HCT116 (cell line): ENCODE data around the gene CELA2A.

Experiments used
- EZH2 ChIP-seq: fragments of 200-600 bp; sonication (generic); IDR thresholded peaks from 2 replicates; pipeline ENCODE4 v1.6.1; 2017; ENCODE audit warnings: antibody characterized with exemption, mixed run types
- POLR2A ChIP-seq: IDR thresholded peaks from 2 replicates; pipeline ENCODE4 v1.7.0; 2011; ENCODE audit warnings: borderline replicate concordance; ENCODE audit not compliant: insufficient read depth, insufficient read length; ENCODE audit errors: extremely low read depth
- POLR2AphosphoS5 ChIP-seq: IDR thresholded peaks from 2 replicates; pipeline ENCODE4 v1.6.1; 2011; ENCODE audit warnings: mild to moderate bottlenecking, low read depth, low read length, moderate library complexity
- SRF ChIP-seq: IDR thresholded peaks from 2 replicates; pipeline ENCODE4 v1.6.1; 2012; ENCODE audit warnings: low read depth
- YY1 ChIP-seq: IDR thresholded peaks from 2 replicates; pipeline ENCODE4 v1.6.1; 2011; ENCODE audit warnings: low read length, low read depth, moderate library complexity, mild to moderate bottlenecking; ENCODE audit not compliant: insufficient replicate concordance; ENCODE audit errors: extremely low read depth
- ZNF274 ChIP-seq: fragments of 200-500 bp; sonication (Bioruptor generic); IDR thresholded peaks from 2 replicates; pipeline ENCODE4 v1.6.1; 2014; ENCODE audit warnings: mild to moderate bottlenecking, low read depth, low read length, inconsistent platforms
- TF ChIP-seq, protein P1 (sequence below), 3 experiments: fragments of 200-600 bp in 1 of 3; sonication (generic) in 1 of 3; IDR thresholded peaks in 2 of 3; conservative IDR thresholded peaks in 1 of 3; 2 replicates each; pipeline ENCODE4 v1.5.1; 2012 to 2017; ENCODE audit warnings: low read depth in 2 of 3, low read length in 2 of 3, antibody characterized with exemption in 1 of 3, borderline replicate concordance in 1 of 3, control low read depth in 1 of 3, mild to moderate bottlenecking in 1 of 3, mixed read lengths in 1 of 3, mixed run types in 1 of 3, moderate library complexity in 1 of 3; ENCODE audit not compliant: insufficient read depth in 1 of 3
- TF ChIP-seq, protein P2 (sequence below): IDR thresholded peaks from 2 replicates; pipeline ENCODE4 v1.6.1; 2012
- TF ChIP-seq, protein P3 (sequence below): IDR thresholded peaks from 2 replicates; pipeline ENCODE4 v1.6.1; 2012

DNA sequence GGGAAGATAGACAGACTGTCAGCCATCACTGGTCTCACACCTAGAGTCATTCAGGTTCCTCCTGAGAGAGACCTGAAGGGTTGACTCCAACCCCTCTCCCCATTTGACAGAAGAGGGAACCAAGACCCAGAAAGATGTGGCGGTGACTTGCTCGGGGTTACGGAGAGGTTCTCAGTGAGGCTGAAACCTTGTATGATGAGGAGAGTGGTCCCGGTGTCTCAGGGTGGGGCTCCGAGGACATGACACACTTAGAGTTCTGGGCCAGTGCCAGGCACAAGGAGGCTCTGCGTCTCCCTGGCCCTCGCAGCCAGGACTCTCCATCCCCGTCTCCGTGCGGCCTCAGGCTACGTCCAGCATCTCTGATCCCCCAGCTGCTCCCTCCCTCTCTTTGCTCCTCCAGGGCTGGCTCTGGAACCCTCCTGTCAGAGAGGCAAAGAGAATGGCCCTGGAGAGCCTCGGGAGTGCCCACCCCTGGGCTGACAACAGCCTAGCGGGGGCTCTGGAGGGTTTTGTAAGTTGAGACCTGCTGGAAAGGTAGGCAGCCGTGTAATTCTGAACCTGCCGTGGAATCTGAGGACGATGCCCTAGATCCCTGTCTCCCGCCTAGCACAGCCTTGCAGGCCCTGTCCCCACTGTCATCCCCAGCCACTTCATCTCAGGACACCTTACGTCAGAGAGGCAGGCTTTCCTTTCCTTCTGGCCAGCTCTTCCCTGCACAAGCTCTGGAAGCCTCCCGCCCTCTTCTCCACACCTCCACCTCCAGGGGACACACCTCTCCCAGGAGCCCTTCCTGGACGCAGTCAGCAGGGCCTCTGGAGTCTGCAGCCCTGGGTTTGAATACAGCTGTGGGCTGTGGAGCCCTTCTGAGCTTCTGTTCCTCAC is 42.7 kb upstream of the CELA2A start:
- TF ChIP-seq, protein P1, sequence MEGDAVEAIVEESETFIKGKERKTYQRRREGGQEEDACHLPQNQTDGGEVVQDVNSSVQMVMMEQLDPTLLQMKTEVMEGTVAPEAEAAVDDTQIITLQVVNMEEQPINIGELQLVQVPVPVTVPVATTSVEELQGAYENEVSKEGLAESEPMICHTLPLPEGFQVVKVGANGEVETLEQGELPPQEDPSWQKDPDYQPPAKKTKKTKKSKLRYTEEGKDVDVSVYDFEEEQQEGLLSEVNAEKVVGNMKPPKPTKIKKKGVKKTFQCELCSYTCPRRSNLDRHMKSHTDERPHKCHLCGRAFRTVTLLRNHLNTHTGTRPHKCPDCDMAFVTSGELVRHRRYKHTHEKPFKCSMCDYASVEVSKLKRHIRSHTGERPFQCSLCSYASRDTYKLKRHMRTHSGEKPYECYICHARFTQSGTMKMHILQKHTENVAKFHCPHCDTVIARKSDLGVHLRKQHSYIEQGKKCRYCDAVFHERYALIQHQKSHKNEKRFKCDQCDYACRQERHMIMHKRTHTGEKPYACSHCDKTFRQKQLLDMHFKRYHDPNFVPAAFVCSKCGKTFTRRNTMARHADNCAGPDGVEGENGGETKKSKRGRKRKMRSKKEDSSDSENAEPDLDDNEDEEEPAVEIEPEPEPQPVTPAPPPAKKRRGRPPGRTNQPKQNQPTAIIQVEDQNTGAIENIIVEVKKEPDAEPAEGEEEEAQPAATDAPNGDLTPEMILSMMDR (IDR thresholded peaks at IDR 0.05 in 2 of 3, conservative IDR thresholded peaks at IDR 0.05 in 1 of 3; ENCODE audit: borderline replicate concordance in 1 of 3, insufficient read depth in 1 of 3, low read depth in 2 of 3, low read length in 2 of 3): no peak
- TF ChIP-seq POLR2AphosphoS5: no peak
- TF ChIP-seq, protein P2, sequence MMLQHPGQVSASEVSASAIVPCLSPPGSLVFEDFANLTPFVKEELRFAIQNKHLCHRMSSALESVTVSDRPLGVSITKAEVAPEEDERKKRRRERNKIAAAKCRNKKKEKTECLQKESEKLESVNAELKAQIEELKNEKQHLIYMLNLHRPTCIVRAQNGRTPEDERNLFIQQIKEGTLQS: no peak
- no peak for TF ChIP-seq EZH2
- TF ChIP-seq POLR2A: no peak
- no peak for TF ChIP-seq YY1
- TF ChIP-seq SRF: no peak
- TF ChIP-seq, protein P3, sequence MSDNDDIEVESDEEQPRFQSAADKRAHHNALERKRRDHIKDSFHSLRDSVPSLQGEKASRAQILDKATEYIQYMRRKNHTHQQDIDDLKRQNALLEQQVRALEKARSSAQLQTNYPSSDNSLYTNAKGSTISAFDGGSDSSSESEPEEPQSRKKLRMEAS: no peak
- no peak for TF ChIP-seq ZNF274
